Jurkat, Clone E6-1 (cell line): Measurements from ENCODE around the gene CARNS1. TPM values are rescaled to one million over a fixed set of nuclear protein-coding genes. Genes with fewer than 3 reads are reported as not detected.
A peak's percentile ranks its signal among the peaks of the same experiment; 100 is the strongest.

Experiments
- DNase-seq: peaks from one replicate; pipeline ENCODE4 v3.0.0-alpha.2; 2011; ENCODE audit warnings: low read depth, low spot score
- H3K4me3 ChIP-seq: 2 replicates; pipeline ENCODE4 v1.5.1; 2011; ENCODE audit warnings: mild to moderate bottlenecking, low read length, control low read depth, moderate library complexity
- polyA plus RNA-seq: library from polyadenylated mRNA; unstranded; fragments of >200 nt; gene quantifications from one replicate; pipeline ENCODE4 v1.2.1, GENCODE V29; 2012; ENCODE audit warnings: missing spikeins; ENCODE audit not compliant: insufficient read length, insufficient read depth

The CARNS1 gene
- polyA plus RNA-seq: 0.58 TPM

- no peak for DNase-seq
- no peak within 1 kb of the TSS for H3K4me3 ChIP-seq
Measured at GRCh38 chr11:67415501-67416304, at the start of gene CARNS1. Gene CARNS1, plus strand, starts transcription at chr11:67415678. Its CDS starts 522 bp downstream, at chr11:67416200.

- no peak for DNase-seq
- H3K4me3 ChIP-seq: no peak overlapping the region
Measured at GRCh38 chr11:67365736-67366444, 49.6 kb upstream of the CARNS1 start.

GRCh38 chr11:67366546-67366945, 48.9 kb upstream of the CARNS1 start:
- DNase-seq: no peak
- no peak overlapping the region for H3K4me3 ChIP-seq

- H3K4me3 ChIP-seq: no peak overlapping the region
- no peak for DNase-seq
Measured at GRCh38 chr11:67366961-67367760, 48.3 kb upstream of the CARNS1 start.

- H3K4me3 ChIP-seq: no peak overlapping the region
- DNase-seq: no peak
Measured at GRCh38 chr11:67367761-67368227, 47.7 kb upstream of the CARNS1 start.

- DNase-seq: no peak
Measured at GRCh38 chr11:67368621-67369020, 46.9 kb upstream of the CARNS1 start.

GRCh38 chr11:67369275-67369674, 46.2 kb upstream of the CARNS1 start:
- no peak overlapping the region for H3K4me3 ChIP-seq
- no peak for DNase-seq

More at GRCh38 chr11:67368621-67369020, 46.9 kb upstream of the CARNS1 start:
- H3K4me3 ChIP-seq: no peak overlapping the region

GRCh38 chr11:67369801-67370284, 45.6 kb upstream of the CARNS1 start:
- DNase-seq: no peak
- H3K4me3 ChIP-seq: no peak overlapping the region

GRCh38 chr11:67370351-67371076, 45.0 kb upstream of the CARNS1 start:
- H3K4me3 ChIP-seq: no peak overlapping the region
- DNase-seq: no peak

- no peak overlapping the region for H3K4me3 ChIP-seq
- no peak for DNase-seq
Measured at GRCh38 chr11:67371189-67371910, 44.1 kb upstream of the CARNS1 start.

- no peak for DNase-seq
- H3K4me3 ChIP-seq: no peak overlapping the region
Measured at GRCh38 chr11:67371911-67372320, 43.6 kb upstream of the CARNS1 start.

GRCh38 chr11:67372321-67372992, 43.0 kb upstream of the CARNS1 start:
- no peak overlapping the region; the same call in 1 of the 2 replicates for H3K4me3 ChIP-seq

GRCh38 chr11:67372993-67373647, 42.4 kb upstream of the CARNS1 start, which contains the start of gene CLCF1:
Gene CLCF1, minus strand, starts transcription at chr11:67373598. Its CDS starts 59 bp downstream, at chr11:67373539.
- peak within 1 kb of the TSS; percentile 32 for H3K4me3 ChIP-seq
- no peak for DNase-seq

More at GRCh38 chr11:67372321-67372992, 43.0 kb upstream of the CARNS1 start:
- DNase-seq: no peak

GRCh38 chr11:67373648-67374570, 41.6 kb upstream of the CARNS1 start:
- peak overlapping the region; percentile 32 for H3K4me3 ChIP-seq

GRCh38 chr11:67374571-67375281, 40.8 kb upstream of the CARNS1 start:
- H3K4me3 ChIP-seq: no peak overlapping the region
- DNase-seq: no peak

More at GRCh38 chr11:67373648-67374570, 41.6 kb upstream of the CARNS1 start:
- no peak for DNase-seq
